ENCODE measurements around the gene ZEB2. TPM values are rescaled to one million over a fixed set of nuclear protein-coding genes. Genes with fewer than 3 reads are reported as not detected.
A peak's percentile ranks its signal among the peaks of the same experiment; 100 is the strongest.

The ZEB2 gene
- total RNA-seq, 2 experiments from 2014 or later, result 4.0 to 16.9 TPM

GRCh38 chr2:144510294-144510991 lies 9.5 kb downstream of the ZEB2 start:
- Histone ChIP-seq H3K4me1 (ENCODE audit: insufficient read depth, low read length, poor library complexity, severe bottlenecking) (peaks cover 34% of the 10 kb centered on the region), H4K20me1 (ENCODE audit: insufficient read depth, low read length) (peaks cover 13% of the 10 kb centered on the region; the same call in 1 of the 2 replicates), H3K4me3 (ENCODE audit: low read depth, low read length, poor library complexity, severe bottlenecking) (no peak overlapping the region), H3K4me2 (ENCODE audit: low read length) (peak overlapping the region; percentile 39; the same call in 1 of the 2 replicates), H3K36me3 (ENCODE audit: insufficient read depth, low read length) (no peaks in the 10 kb centered on the region), H3K9me2 (ENCODE audit: insufficient read depth, low read length) (no peaks in the 10 kb centered on the region), H3K27ac (ENCODE audit: low read depth, low read length, poor library complexity, severe bottlenecking) (no peak overlapping the region), H3K79me2 (ENCODE audit: insufficient read depth, low read depth, low read length) (no peaks in the 10 kb centered on the region), H3K9me3 (ENCODE audit: low read length) (no peaks in the 10 kb centered on the region), H2AFZ (ENCODE audit: low read length) (no peak overlapping the region)
- CTCF ChIA-PET (ENCODE audit: unreplicated experiment), result no interaction called here
- no TSS peak for BruUV-seq (replicated peaks)
- POLR2A ChIA-PET, result interaction anchor here (0.6 to 0.7 kb wide), 3 partner anchors 11 to 1286 kb away, joined by 3 read pairs; no protein-coding TSS in a partner anchor
- intact Hi-C loops (cut with micrococcal nuclease; ENCODE audit: unreplicated experiment), result loop anchor here (10.0 kb wide), 1 partner anchor 534 kb away; no protein-coding TSS in a partner anchor
- no peak for DNase-seq (ENCODE audit: low spot score)
- TF ChIP-seq CTCF (conservative IDR thresholded peaks at IDR 0.05; ENCODE audit: low read length) (no peak), EZH2phosphoT487 (IDR thresholded peaks at IDR 0.05; ENCODE audit: borderline replicate concordance, low read depth, low read length) (no peak)

GRCh38 chr2:144509879-144510221 lies 10.1 kb downstream of the ZEB2 start:
- H3K9me3 ChIP-seq (ENCODE audit: low read length), result no peaks in the 10 kb centered on the region
- H4K20me1 ChIP-seq (ENCODE audit: insufficient read depth, low read length), result peaks cover 8% of the 10 kb centered on the region; the same call in 1 of the 2 replicates
- ChIA-PET POLR2A (interaction anchor here (0.7 kb wide), 1 partner anchor 349 kb away, joined by 3 read pairs; no protein-coding TSS in a partner anchor), CTCF (ENCODE audit: unreplicated experiment) (no interaction called here)
- intact Hi-C loops (cut with micrococcal nuclease; ENCODE audit: unreplicated experiment), result loop anchor here (5.0 to 10.0 kb wide), 2 partner anchors 348 to 535 kb away; no protein-coding TSS in a partner anchor
- peak overlapping the region; percentile 39; the same call in 1 of the 2 replicates for H3K4me2 ChIP-seq (ENCODE audit: low read length)
- no peak overlapping the region for H3K4me3 ChIP-seq (ENCODE audit: low read depth, low read length, poor library complexity, severe bottlenecking)
- DNase-seq (ENCODE audit: low spot score), result no peak
- no peak overlapping the region for H2AFZ ChIP-seq (ENCODE audit: low read length)
- TF ChIP-seq EZH2phosphoT487 (IDR thresholded peaks at IDR 0.05; ENCODE audit: borderline replicate concordance, low read depth, low read length) (no peak), CTCF (conservative IDR thresholded peaks at IDR 0.05; ENCODE audit: low read length) (no peak)
- no TSS peak for BruUV-seq (replicated peaks)
- H3K9me2 ChIP-seq (ENCODE audit: insufficient read depth, low read length), result no peaks in the 10 kb centered on the region
- H3K79me2 ChIP-seq (ENCODE audit: insufficient read depth, low read depth, low read length), result no peaks in the 10 kb centered on the region
- peaks cover 33% of the 10 kb centered on the region for H3K4me1 ChIP-seq (ENCODE audit: insufficient read depth, low read length, poor library complexity, severe bottlenecking)
- H3K36me3 ChIP-seq (ENCODE audit: insufficient read depth, low read length), result no peaks in the 10 kb centered on the region
- H3K27ac ChIP-seq (ENCODE audit: low read depth, low read length, poor library complexity, severe bottlenecking), result no peak overlapping the region

All from OCI-LY7 (cell line).